CD4-positive, alpha-beta T cell treated with Interleukin-15 for 1 hour (primary cell): ENCODE measurements around the gene IQSEC3.
"Not testable (repeated sequence)": the region's sequence is repeated elsewhere in the genome, so short reads cannot be mapped to it uniquely, and the experiment has no call there.

Experiments
- DNase-seq: peaks from one replicate; pipeline ENCODE4 v3.0.0-alpha.2; 2020

Gene IQSEC3

GRCh38 chr12:66428-66781, at the start of gene IQSEC3:
Gene IQSEC3, plus strand, starts transcription at chr12:66767. Its CDS starts 116 bp downstream, at chr12:66883.
- not testable (repeated sequence) for DNase-seq

- peak; percentile 17 for DNase-seq
These were observed 48.9 kb upstream of the IQSEC3 start for GRCh38 chr12:17370-18340.

- peak; percentile 6 for DNase-seq
These were observed 47.6 kb upstream of the IQSEC3 start for GRCh38 chr12:18821-19567.

- not testable (repeated sequence) for DNase-seq
These were observed 46.7 kb upstream of the IQSEC3 start for GRCh38 chr12:19906-20305.

- DNase-seq, result peak; percentile 8
These were observed 45.8 kb upstream of the IQSEC3 start for GRCh38 chr12:20757-21156.

GRCh38 chr12:21301-22189, 45.0 kb upstream of the IQSEC3 start:
- DNase-seq, result peak; percentile 32

GRCh38 chr12:22190-22529, 44.4 kb upstream of the IQSEC3 start:
- DNase-seq, result no peak

- DNase-seq, result peak; percentile 18
These were observed 43.9 kb upstream of the IQSEC3 start for GRCh38 chr12:22530-23201.

GRCh38 chr12:27904-28303, 38.7 kb upstream of the IQSEC3 start:
- not testable (repeated sequence) for DNase-seq

- DNase-seq, result not testable (repeated sequence)
These were observed 27.8 kb upstream of the IQSEC3 start for GRCh38 chr12:38775-39174.

- peak; percentile 14 for DNase-seq
These were observed 26.9 kb upstream of the IQSEC3 start for GRCh38 chr12:39555-40265.

GRCh38 chr12:44352-44751, 22.2 kb upstream of the IQSEC3 start:
- not testable (repeated sequence) for DNase-seq

- DNase-seq, result not testable (repeated sequence)
These were observed 21.2 kb upstream of the IQSEC3 start for GRCh38 chr12:45235-45990.

- DNase-seq, result not testable (repeated sequence)
These were observed 20.6 kb upstream of the IQSEC3 start for GRCh38 chr12:45991-46358.

- not testable (repeated sequence) for DNase-seq
These were observed 20.0 kb upstream of the IQSEC3 start for GRCh38 chr12:46542-46941.

GRCh38 chr12:47699-48226, 18.8 kb upstream of the IQSEC3 start:
- DNase-seq, result not testable (repeated sequence)

- not testable (repeated sequence) for DNase-seq
These were observed 17.4 kb upstream of the IQSEC3 start for GRCh38 chr12:49149-49548.

- not testable (repeated sequence) for DNase-seq
These were observed 15.5 kb upstream of the IQSEC3 start for GRCh38 chr12:51087-51486.

GRCh38 chr12:51962-52361, 14.6 kb upstream of the IQSEC3 start:
- DNase-seq, result not testable (repeated sequence)
